Measurements from ENCODE around the gene SNAPC4. TPM values are rescaled to one million over a fixed set of nuclear protein-coding genes. Genes with fewer than 3 reads are reported as not detected.
A peak's percentile ranks its signal among the peaks of the same experiment; 100 is the strongest.

Gene SNAPC4, protein sequence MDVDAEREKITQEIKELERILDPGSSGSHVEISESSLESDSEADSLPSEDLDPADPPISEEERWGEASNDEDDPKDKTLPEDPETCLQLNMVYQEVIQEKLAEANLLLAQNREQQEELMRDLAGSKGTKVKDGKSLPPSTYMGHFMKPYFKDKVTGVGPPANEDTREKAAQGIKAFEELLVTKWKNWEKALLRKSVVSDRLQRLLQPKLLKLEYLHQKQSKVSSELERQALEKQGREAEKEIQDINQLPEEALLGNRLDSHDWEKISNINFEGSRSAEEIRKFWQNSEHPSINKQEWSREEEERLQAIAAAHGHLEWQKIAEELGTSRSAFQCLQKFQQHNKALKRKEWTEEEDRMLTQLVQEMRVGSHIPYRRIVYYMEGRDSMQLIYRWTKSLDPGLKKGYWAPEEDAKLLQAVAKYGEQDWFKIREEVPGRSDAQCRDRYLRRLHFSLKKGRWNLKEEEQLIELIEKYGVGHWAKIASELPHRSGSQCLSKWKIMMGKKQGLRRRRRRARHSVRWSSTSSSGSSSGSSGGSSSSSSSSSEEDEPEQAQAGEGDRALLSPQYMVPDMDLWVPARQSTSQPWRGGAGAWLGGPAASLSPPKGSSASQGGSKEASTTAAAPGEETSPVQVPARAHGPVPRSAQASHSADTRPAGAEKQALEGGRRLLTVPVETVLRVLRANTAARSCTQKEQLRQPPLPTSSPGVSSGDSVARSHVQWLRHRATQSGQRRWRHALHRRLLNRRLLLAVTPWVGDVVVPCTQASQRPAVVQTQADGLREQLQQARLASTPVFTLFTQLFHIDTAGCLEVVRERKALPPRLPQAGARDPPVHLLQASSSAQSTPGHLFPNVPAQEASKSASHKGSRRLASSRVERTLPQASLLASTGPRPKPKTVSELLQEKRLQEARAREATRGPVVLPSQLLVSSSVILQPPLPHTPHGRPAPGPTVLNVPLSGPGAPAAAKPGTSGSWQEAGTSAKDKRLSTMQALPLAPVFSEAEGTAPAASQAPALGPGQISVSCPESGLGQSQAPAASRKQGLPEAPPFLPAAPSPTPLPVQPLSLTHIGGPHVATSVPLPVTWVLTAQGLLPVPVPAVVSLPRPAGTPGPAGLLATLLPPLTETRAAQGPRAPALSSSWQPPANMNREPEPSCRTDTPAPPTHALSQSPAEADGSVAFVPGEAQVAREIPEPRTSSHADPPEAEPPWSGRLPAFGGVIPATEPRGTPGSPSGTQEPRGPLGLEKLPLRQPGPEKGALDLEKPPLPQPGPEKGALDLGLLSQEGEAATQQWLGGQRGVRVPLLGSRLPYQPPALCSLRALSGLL (N-terminal part only)
- total RNA-seq (10 to 100 TPM; 12.3 to 12.4 TPM), polyA plus RNA-seq (1 to 10 TPM; 6.8 to 7.3 TPM)
- long read RNA-seq, donor 1, partial matches to known transcripts, result 11 of 11 reads
- long read RNA-seq, donor 1, other reads (novel, unspliced or antisense), result 0 of 11 reads
- long read RNA-seq, donor 2, partial matches to known transcripts, result 5 of 5 reads
- long read RNA-seq, donor 2, other reads (novel, unspliced or antisense), result 0 of 5 reads
- long read RNA-seq, donor 3, result 0 reads
- long read RNA-seq, donor 4, result 0 reads
- long read RNA-seq, donor 5, partial matches to known transcripts, result 5 of 5 reads
- long read RNA-seq, donor 5, other reads (novel, unspliced or antisense), result 0 of 5 reads

DNA sequence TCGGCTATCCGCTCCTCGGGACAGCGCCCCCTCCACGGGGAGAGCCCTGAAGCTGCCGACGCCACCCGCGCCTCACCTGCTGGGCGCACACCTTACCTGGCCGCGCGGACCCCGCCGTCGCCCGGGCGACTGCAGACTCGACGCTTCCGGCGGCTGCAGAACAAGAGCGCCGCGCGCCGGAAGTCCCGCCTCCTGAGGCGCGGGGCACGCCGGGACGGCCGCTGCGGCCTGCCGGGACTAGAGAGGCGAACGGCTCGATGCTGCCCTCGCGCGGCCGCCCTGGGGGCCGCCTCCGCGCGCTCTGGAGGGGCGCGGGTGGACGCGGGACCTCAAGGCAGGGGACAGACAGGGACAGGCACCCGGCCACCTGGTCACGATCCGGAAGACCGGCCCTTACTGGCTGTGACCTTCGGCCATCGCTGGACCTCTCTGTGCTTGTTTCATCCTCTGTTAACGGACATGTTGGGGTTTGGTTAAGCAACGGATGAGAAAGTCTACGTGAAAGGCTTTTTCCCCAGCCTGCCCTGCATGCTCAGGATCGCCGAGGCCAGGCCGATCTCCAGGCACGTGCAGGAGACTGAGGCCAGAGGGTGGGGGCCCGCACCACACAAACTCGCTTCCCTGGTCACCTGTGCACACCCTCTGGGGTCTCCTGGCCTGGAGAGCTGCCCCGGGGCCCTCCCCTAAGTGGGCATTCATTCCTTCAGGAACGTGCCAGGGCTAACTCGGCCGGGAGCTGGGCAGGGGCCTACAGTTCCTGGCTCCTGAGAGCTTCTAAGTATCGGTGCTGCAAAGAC lies at the start of gene SNAPC4:
SNAPC4 (minus strand) TSS at position 133 of the 797 bp plus-strand sequence. CDS start 1,742 bp downstream, outside the sequence.
- ATAC-seq (ENCODE audit: insufficient read depth, low FRiP score) (peak; percentile 96), DNase-seq (peak; percentile 88 to 93 (median 91))
- Histone ChIP-seq H3K27me3 (ENCODE audit: control insufficient read depth in 3 of 3, insufficient read depth in 3 of 3, low read length in 2 of 3) (no peaks in the 10 kb centered on the region), H3K9me3 (ENCODE audit: control insufficient read depth in 4 of 4, insufficient read depth in 3 of 4, low read length in 3 of 4) (no peaks in the 10 kb centered on the region), H3K4me1 (ENCODE audit: control insufficient read depth in 5 of 5, insufficient read depth in 5 of 5, low read length in 5 of 5) (peaks cover 0 to 15% (median 8%) of the 10 kb centered on the region in 5 donors), H3K36me3 (ENCODE audit: control insufficient read depth in 4 of 4, insufficient read depth in 4 of 4, low read length in 4 of 4) (peaks cover 0 to 35% (median 7%) of the 10 kb centered on the region in 4 donors), H3K9ac (ENCODE audit: insufficient read depth in 1 of 2, low read length in 2 of 2) (peak within 1 kb of the TSS; percentile 61 to 71), H3K4me3 (peak within 1 kb of the TSS; percentile 93), H3K27ac (ENCODE audit: low read depth in 1 of 2, low read length in 1 of 2) (peak within 1 kb of the TSS; percentile 54 to 57)
- TF ChIP-seq, protein P1, sequence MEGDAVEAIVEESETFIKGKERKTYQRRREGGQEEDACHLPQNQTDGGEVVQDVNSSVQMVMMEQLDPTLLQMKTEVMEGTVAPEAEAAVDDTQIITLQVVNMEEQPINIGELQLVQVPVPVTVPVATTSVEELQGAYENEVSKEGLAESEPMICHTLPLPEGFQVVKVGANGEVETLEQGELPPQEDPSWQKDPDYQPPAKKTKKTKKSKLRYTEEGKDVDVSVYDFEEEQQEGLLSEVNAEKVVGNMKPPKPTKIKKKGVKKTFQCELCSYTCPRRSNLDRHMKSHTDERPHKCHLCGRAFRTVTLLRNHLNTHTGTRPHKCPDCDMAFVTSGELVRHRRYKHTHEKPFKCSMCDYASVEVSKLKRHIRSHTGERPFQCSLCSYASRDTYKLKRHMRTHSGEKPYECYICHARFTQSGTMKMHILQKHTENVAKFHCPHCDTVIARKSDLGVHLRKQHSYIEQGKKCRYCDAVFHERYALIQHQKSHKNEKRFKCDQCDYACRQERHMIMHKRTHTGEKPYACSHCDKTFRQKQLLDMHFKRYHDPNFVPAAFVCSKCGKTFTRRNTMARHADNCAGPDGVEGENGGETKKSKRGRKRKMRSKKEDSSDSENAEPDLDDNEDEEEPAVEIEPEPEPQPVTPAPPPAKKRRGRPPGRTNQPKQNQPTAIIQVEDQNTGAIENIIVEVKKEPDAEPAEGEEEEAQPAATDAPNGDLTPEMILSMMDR (IDR thresholded peaks at IDR 0.05; ENCODE audit: control extremely low read depth, extremely low read depth), result peak; percentile 90
- WGBS, 2 donors, result 6 to 9% methylated on average over 64 to 71 of the region's 71 CpGs

DNA sequence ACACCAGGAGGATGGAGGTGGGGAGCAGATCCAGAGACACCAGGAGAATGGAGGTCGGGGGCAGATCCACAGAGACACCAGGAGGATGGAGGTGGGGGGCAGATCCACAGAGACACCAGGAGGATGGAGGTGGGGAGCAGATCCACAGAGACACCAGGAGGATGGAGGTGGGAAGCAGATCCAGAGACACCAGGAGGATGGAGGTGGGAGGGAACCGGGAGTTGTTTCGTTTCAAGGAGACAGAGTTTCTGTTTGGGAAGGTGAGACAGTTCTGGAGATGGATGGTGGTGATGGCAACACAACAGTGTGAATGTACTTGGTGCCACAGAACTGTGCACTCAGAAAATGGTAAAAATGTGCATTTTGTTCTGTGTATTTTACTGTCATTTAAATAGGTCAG lies 48.7 kb upstream of the SNAPC4 start:
- Histone ChIP-seq H3K27me3 (ENCODE audit: control insufficient read depth in 3 of 3, insufficient read depth in 3 of 3, low read length in 2 of 3) (no peaks in the 10 kb centered on the region), H3K9ac (ENCODE audit: insufficient read depth in 1 of 2, low read length in 2 of 2) (no peak overlapping the region), H3K4me1 (ENCODE audit: control insufficient read depth in 5 of 5, insufficient read depth in 5 of 5, low read length in 5 of 5) (no peaks in the 10 kb centered on the region), H3K4me3 (no peak overlapping the region), H3K36me3 (ENCODE audit: control insufficient read depth in 4 of 4, insufficient read depth in 4 of 4, low read length in 4 of 4) (peaks cover 31 to 60% (median 45%) of the 10 kb centered on the region in 4 donors), H3K27ac (ENCODE audit: low read depth in 1 of 2, low read length in 1 of 2) (no peak overlapping the region), H3K9me3 (ENCODE audit: control insufficient read depth in 4 of 4, insufficient read depth in 3 of 4, low read length in 3 of 4) (no peaks in the 10 kb centered on the region)
- TF ChIP-seq, protein P1 (IDR thresholded peaks at IDR 0.05; ENCODE audit: control extremely low read depth, extremely low read depth), result no peak
- DNase-seq (no peak), ATAC-seq (ENCODE audit: insufficient read depth, low FRiP score) (no peak)
- WGBS, 2 donors, result 94 to 95% methylated on average over 3 of the region's 3 CpGs

All from lung (tissue), 16 donors.